Activated CD4-positive, CD25-positive, alpha-beta regulatory T cell treated with anti-CD3 and anti-CD28 coated beads, Interleukin-2, amount 50 U/mL, for 72 hours (primary cell): ENCODE measurements around the gene ARIH1.
"Not testable (repeated sequence)": the region's sequence is repeated elsewhere in the genome, so short reads cannot be mapped to it uniquely, and the experiment has no call there.

ENCODE experiments used
- DNase-seq: peaks from one replicate; pipeline ENCODE4 v3.0.0; 2021

ARIH1 gene

DNA sequence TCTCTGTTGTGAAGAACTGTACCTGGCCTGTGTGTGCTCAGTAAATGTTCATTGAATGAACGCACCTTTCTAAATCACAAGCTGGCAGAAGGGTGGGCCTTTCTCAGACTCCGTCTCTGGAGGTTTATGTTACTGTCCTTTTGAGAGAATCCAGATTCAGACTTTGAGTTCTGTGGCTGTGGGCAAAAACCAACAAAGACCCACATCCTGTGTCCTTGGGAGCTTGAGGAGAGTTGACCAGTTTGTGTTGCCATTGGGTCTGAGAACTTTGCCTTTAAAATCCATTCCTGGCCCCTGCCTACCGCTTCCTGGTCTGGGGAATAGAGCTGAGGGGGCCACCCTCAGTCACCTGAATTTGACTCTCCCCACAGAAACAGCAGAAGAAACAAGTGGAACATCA, 134.0 kb downstream of the ARIH1 start:
- not testable (repeated sequence) for DNase-seq

DNA sequence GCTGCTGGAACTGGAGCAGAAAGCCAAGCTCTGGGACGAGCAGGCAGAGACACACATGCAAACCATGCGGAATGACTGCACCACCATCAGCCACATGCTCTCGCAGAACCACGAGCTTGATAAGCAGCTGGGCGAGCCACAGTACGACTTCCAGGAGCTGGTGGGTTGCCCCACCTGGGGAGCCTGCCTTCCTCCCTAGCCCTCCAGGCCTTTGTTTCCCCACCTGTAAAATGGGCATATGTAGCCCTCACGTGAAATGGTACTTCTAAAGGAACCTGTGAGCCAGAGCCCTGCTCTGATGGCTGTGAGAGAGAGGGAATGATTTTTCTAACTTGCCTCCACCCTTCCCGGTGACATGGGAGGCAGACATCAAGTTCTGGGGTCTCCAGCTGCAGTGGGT, 135.7 kb downstream of the ARIH1 start:
- DNase-seq, result no peak

DNA sequence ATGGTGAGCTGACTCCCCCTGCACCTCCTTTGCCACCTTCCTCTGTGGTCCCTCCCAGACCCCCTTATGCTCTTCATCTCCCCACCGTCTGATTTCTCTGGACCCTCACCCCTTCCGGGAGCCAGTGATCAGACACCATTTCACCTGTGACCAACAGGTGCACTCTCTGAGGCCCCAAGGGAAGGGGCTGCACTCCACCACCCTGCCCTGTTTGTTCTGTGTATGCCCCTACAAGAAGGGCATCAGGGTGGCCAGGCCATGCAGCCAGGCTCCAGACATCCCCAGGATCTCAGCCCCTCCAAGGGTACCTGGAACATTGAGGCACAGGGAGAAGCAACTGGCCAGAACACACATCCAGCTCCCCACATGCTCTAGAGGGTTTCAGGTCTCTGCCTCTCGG, 138.2 kb downstream of the ARIH1 start:
- DNase-seq, result not testable (repeated sequence)

DNA sequence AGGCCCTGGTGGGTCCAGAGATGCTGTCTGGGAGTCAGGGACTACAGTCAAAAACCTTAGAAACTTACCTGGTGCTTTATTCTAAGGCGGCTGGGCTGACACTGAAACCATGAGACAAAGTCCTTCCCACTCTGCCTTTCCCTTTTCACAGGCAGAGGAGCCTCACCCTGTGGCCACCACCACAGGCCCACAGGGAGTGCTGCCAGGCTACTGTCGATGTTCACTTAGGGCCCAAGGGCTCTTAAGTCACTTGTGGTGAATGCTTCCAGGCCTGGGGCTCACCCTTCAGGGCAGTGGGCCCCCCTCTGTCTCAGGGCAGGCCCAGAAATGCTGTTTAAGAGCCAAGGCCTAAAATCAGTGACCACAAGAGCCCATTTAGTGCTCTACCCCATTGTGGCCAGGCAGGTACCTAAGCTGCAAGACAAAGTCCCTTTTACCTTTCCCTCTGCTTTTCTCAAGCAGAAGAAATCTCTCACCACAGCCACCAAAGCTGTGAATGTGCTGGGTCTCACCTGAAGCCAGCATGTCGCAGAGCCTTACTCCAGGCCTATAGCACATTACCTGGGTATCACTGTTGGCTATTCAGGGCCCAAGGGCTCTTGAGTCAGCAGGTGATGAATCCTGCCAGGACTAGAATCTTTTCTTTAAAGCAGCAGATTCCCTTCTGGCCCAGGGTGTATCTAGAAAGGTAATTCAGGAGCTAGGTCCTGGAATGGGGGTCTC, 140.8 kb downstream of the ARIH1 start:
- DNase-seq, result no peak

DNA sequence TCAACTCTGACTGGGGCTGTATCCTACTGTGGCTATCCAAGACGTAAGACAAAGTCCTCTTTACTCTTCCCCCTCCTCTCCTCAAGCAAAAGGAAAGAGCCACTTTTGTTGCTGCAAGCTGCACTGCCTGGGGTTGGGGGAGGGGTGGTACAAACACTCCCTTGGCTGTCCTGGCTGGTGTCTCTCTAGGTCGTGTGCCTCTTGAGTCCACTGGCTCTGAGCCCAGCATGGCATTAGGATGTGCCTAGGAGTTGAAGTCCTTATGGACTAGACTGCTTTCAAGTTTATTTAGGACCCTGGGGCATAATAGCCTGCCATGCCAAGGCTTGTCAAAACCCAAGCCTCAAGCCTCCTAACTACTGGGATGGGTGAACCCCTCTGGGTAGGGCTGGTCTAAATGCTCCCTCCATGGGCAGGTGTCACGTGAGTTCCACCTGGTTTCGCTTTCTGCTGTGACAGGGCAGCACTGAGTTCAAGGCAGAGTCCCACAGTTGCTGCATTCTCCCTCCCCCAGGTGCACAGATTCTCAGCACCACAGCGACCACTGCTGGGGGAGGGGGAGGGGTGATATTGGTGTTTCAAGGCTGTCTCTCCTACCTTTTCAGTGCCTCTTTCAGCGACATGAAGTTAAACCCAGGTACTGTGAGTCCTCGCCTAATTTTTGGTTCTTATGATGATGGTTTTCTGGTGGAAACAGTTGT, 141.6 kb downstream of the ARIH1 start:
- DNase-seq, result not testable (repeated sequence)

DNA sequence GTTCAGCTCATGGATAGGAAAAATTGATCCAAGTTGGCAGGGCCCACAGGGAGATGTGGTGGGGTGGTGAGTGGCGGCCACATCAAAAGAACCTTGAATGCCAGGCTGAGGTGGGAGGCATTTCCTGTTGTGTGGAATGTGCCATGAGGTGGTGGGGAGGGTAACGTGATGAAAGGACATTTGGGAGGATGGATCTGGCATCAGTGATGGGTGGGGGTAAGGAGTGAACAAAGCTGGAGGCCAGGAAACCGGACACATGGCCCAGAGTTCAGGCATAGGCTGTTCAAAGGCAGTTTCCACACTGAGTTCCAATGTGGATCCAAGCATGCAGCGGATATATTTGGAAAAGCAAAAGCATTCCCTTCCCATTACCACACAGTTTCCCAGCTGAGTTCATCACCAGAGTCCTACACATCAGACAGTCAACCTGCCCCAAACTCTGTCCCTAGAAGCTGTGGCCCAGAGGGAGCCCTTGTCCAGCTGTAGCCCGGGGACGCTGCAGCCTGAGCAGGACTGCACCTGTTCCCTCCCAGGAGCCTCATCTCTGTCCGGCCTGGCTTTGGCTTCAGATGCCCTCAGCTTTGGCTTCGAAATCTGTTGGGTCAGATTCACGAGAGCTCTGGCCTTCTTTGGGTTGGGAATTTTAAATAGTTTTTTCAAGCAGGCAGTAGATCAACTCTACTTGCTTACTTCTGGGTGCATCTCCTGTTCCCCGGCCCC, 142.5 kb downstream of the ARIH1 start:
- no peak for DNase-seq

DNA sequence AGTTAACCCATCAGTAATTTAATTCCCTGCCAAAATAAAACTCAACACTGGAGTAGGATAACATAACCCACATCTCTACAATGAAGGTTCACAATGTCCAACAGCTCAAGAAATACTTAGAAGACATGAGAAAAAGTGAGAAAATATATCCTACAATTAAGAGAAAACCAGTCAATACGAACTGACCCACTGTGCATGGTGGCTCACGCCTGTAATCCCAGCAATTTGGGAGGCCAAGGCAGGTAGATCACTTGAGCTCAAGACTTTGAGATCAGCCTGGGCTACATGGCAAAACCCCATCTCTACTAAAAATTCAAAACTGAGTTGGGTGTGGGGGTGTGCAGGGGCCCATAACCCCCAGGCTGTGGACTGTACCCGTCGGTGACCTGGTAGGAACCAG, 149.7 kb downstream of the ARIH1 start:
- not testable (repeated sequence) for DNase-seq

DNA sequence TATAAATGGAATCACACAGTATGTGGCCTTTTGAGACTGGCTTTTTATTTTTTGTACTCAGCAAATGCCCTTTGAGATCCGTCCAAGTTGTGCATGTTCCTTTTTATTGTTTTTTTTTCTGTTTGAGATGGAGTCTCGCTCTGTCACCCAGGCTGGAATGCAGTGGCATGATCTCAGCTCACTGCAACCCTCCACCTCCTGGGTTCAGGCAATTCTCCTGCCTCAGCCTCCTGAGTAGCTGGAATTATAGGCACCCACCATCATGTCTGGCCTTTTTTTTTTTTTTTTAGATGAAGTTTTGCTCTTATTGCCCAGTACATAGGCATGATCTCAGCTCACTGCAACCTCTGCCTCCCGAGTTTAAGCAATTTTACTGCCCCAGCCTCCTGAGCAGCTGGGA, 152.0 kb downstream of the ARIH1 start:
- not testable (repeated sequence) for DNase-seq

DNA sequence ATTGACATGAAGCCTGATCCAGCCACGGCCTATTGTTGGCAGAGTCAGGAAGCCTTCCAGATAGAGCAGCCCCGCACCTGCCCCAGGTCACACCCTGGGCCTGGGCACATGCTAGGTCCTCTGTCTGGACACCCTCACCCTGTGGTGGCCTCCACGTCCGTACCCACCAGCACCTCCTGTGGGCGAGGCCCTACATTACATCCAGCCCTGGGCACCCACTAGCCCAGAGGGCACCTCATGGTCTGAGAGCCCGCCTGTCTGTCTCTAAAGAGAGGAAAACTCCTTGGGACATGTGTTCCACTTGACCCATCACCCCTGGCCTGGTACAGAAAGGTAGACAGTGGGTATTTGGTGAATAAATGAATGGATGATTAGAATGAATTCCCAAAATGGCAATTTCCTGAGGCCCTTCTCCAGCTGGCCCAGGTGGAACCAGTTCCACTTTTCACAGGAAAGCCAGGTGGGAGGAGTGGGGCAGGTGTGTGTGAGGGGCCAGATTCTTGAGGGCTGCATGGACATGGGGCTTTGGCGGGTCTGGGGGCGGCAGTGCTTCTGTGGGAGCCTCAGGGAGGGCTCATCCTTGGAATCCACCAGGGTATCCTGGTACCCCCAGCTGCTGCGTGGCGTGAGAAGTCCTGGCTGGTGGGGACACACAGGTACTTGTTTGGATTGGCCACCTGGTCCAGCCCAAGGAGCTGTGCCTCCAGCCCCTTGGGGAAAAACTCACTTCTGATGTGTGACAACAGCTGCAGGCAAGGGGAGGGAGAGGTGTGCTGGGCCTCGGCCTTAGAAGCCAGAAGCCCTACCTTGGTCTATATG, 154.3 kb downstream of the ARIH1 start:
- not testable (repeated sequence) for DNase-seq

DNA sequence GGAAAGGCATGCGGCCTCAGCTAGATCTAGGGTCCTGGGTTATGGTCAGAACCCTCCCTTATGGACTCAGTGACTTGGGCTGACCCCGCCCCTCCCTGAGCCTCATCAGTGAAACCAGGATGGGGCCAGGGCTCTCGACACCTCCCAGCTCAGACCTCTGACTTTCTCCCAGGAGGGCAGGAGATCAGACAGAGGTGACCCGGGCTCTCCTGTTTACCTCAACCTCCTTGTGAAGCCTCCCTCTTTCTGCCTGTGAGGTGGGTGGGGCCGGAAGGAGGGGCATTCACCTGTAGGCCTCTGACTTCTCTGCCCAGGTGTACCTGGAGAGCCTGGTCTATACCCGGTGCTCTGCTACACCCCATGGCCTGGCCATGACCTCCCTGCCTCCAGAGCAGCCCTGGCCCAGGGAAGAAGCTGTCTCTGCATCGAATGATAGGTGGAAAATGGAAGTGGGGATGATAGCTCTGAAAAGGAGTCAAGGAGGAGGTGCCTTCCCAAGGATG, 155.0 kb downstream of the ARIH1 start:
- not testable (repeated sequence) for DNase-seq

DNA sequence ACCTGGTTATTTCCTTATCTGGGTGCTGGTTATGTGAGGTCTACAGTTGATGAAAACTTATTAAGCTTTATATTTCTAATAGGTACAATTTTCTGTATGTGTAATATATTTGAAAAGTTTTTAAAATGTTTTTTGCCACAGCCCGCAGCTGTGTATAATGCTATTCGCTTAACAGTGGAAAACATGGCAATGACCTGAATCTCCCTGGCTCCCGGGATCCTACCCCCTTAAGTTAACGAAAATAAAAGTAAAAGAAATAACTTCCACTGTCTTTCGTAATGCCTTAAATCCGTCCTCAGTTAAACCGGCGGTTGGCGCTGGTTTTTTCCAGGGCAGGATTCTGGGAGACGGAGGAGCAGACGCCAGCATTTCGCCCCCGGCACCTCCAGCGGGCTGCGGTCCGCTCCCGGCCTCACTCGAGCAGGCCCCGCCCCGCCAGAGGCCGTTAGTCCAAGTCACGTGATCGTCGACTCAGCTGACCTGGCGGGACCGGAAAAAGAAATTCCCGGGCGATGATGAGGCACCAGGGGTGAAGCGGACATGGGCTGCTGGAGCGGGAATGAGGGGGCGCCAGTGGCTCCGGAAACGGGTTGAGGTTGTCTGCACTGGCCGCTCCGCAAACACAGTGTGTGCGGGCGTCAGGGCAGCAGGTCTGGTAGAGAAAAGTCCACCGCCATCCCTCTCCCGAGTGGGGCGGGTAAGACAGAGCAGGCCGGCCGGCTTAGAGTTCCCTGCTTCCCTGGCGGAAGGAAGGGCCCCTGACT, 162.6 kb downstream of the ARIH1 start:
- peak; percentile 65 for DNase-seq

DNA sequence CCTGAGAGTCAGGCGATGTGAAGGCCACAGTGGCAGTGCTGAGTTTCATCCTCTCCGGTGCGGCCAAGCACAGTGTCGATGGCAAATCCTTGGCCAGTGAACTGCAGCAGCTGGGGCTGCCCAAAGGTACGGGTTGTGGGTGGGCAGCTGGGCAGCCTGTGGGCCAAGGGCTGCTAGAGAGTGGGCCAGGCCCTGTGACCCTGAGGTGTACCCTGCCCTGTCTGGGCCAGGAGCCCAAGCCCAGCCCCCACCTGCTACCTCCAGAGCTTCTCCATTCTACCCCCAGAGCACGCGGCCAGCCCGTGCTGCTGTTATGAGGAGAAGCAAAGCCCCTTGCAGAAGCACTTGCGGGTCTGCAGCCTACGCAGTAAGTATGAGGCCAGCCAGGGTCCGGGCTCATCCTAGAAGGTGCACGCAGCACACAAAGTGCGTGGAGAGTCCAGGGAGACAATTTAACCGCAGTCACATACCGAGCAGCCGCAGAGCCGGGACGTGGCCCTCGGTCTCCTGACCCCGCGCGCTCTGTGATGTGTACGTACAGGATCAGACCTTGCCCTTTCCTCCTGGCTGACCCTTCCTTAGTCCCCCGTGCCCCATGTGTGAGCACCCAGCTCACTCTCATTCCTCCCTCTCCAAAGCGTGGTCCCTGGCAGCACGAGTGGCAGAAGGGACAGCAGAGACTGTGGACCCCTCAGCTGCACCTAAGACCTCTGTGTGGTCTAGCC, 165.8 kb downstream of the ARIH1 start:
- DNase-seq, result not testable (repeated sequence)

DNA sequence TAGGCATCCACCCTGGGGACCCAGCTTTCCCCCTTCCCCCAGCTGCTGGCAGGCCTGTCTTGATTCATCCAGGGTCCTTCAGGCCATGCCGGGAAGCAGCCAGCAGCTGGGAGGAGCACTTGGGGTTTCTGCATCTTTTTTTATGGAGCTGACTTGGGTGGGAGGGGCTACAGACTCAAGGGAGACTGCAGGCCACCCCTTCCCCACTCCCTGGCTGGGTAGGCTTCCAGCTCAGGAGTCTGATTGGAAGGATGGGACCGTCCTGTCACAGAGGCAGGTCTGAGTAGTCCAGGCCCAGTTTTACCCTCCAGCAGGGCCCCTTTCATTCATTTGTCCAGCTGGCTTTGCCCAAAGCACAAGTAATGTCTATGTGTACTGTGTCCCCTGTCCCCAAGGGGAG, 168.1 kb downstream of the ARIH1 start:
- not testable (repeated sequence) for DNase-seq

DNA sequence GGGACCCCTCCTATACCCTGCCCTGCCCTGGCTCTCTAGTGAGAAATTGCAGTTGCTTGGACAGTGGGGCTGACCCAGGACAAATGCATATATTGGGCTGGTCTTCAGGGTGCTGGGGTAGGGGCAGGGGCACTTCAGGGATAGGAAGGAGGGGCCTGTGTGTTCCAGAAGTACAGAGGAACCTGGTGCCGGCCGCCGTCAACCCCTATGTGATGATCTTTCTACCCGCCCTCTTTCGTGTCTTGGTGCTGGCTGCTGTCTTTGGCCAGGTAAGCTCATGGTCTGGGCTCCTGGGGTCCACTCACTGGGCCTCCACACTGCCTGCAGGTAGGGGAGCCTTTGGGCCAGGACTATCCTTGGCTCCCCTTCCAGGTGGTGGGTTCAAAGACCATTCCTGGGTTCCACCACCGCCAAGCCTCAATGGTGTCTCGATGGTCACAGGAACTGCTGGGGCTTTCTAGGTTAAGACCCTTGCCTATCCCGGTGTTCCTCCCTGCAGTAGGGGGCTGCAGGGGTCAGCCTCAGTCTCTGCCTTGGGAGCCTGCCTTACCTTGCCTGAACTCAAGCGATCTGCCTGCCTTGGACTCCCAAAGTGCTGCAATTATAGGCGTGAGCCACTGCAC, 174.6 kb downstream of the ARIH1 start:
- not testable (repeated sequence) for DNase-seq
